OCI-LY7 (cell line): Measurements from ENCODE around the gene PLCB1. TPM values are rescaled to one million over a fixed set of nuclear protein-coding genes. Genes with fewer than 3 reads are reported as not detected.

Experiments used
- BruUV-seq: library from RNA; stranded (reverse); fragments of 400-500 nt; replicated peaks from 2 replicates; lab custom pipeline; 2021; lab: Mats Ljungman, UMichigan
- CTCF ChIA-PET: fragments of 300-600 bp; sonication (Branson Sonifier 250); formaldehyde crosslinking; loops from one replicate; lab custom pipeline; 2022; ENCODE audit warnings: antibody characterized with exemption; ENCODE audit not compliant: unreplicated experiment; lab: Charles Lee
- POLR2A ChIA-PET: fragments of 300-600 bp; sonication (Branson Sonifier 250); formaldehyde crosslinking; loops from one replicate; lab custom pipeline; 2022; ENCODE audit warnings: antibody characterized with exemption; lab: Charles Lee
- DNase-seq: peaks from one replicate; pipeline ENCODE4 v3.0.0-alpha.2; 2015; ENCODE audit warnings: low spot score
- H2AFZ ChIP-seq: fragments of 200-600 bp; sonication (generic), shearing (Covaris generic); 2 replicates; pipeline ENCODE4 v1.6.1; 2014; ENCODE audit warnings: mild to moderate bottlenecking, antibody characterized with exemption, low read length, moderate library complexity
- H3K27ac ChIP-seq: fragments of 200-600 bp; sonication (generic); 2 replicates; pipeline ENCODE4 v1.5.1; 2014; ENCODE audit warnings: mixed run types, low read depth, mild to moderate bottlenecking, moderate library complexity, low read length, inconsistent platforms; ENCODE audit not compliant: poor library complexity, severe bottlenecking
- H3K36me3 ChIP-seq: fragments of 200-600 bp; sonication (generic); 2 replicates; pipeline ENCODE4 v1.6.1; 2014; ENCODE audit warnings: mild to moderate bottlenecking, antibody characterized with exemption, low read length, moderate library complexity, mixed read lengths; ENCODE audit not compliant: insufficient read depth
- H3K4me1 ChIP-seq: fragments of 200-600 bp; sonication (generic); 2 replicates; pipeline ENCODE4 v1.5.1; 2014; ENCODE audit warnings: mild to moderate bottlenecking, low read length; ENCODE audit not compliant: insufficient read depth, poor library complexity, severe bottlenecking
- H3K4me2 ChIP-seq: fragments of 200-600 bp; sonication (generic); 2 replicates; pipeline ENCODE4 v1.6.1; 2014; ENCODE audit warnings: mild to moderate bottlenecking, low read length
- H3K4me3 ChIP-seq: fragments of 200-600 bp; sonication (generic); 2 replicates; pipeline ENCODE4 v1.5.1; 2014; ENCODE audit warnings: mild to moderate bottlenecking, low read depth, low read length; ENCODE audit not compliant: poor library complexity, severe bottlenecking
- H3K79me2 ChIP-seq: fragments of 200-600 bp; sonication (generic); 2 replicates; pipeline ENCODE4 v1.6.1; 2016; ENCODE audit warnings: low read depth, mild to moderate bottlenecking, low read length, moderate library complexity, mixed read lengths; ENCODE audit not compliant: insufficient read depth
- H3K9me2 ChIP-seq: fragments of 200-600 bp; sonication (generic); 2 replicates; pipeline ENCODE4 v1.6.1; 2016; ENCODE audit warnings: mild to moderate bottlenecking, low read length, mixed read lengths; ENCODE audit not compliant: insufficient read depth
- H3K9me3 ChIP-seq: fragments of 200-600 bp; sonication (generic); 2 replicates; pipeline ENCODE4 v1.6.1; 2014; ENCODE audit warnings: mild to moderate bottlenecking, mixed run types, low read length, mixed read lengths
- H4K20me1 ChIP-seq: fragments of 200-600 bp; sonication (generic); 2 replicates; pipeline ENCODE4 v1.6.1; 2014; ENCODE audit warnings: mild to moderate bottlenecking, antibody characterized with exemption, low read length, moderate library complexity, mixed read lengths; ENCODE audit not compliant: insufficient read depth
- EZH2phosphoT487 ChIP-seq: fragments of 200-600 bp; sonication (generic); IDR thresholded peaks from 2 replicates; pipeline ENCODE4 v1.6.1; 2018; ENCODE audit warnings: low read depth, borderline replicate concordance, mild to moderate bottlenecking, mixed run types, antibody characterized with exemption, low read length, moderate library complexity, mixed read lengths
- intact Hi-C: fragments of 100-400 bp; cut with micrococcal nuclease; formaldehyde crosslinking; loops from one replicate; pipeline ENCODE4 v1.10.0; 2022; ENCODE audit not compliant: unreplicated experiment
- total RNA-seq, 2 experiments: library from RNA; depleted of rRNA in 1 of 2; stranded (reverse); fragments of >200 nt in 1 of 2; shearing (Covaris generic) in 1 of 2; gene quantifications; 2 replicates each; pipeline ENCODE4 v1.2.3, GENCODE V29; 2014 to 2022
- TF ChIP-seq, protein P1 (sequence below): fragments of 200-600 bp; sonication (generic); conservative IDR thresholded peaks from 2 replicates; pipeline ENCODE4 v1.5.1; 2014; ENCODE audit warnings: mild to moderate bottlenecking, antibody characterized with exemption, low read length, moderate library complexity, mixed read lengths

PLCB1 gene
- total RNA-seq, 2 experiments from 2014 or later = 14.6 to 30.5 TPM

DNA sequence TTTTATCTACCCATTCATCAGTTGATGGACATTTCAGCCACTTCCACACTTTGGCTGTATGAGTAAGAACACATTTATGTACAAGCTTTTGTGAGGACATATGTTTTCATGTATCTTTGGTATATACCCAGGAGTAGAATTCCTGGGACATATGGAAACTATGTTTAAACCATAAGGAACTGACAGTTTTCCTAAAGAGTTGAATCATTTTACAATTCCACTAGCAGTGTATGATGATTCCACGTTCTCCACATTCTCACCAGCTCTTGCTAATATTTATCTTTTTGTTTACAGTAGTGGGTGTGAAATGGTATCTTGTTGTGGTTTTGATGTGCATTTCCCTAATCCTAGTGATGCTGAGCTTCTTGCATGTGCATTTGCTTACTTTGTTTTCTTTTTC is 338.1 kb downstream of the PLCB1 start:
- no peak overlapping the region for H3K4me2 ChIP-seq
- H4K20me1 ChIP-seq = no peaks in the 10 kb centered on the region
- no peak overlapping the region for H3K27ac ChIP-seq
- H3K9me2 ChIP-seq = no peaks in the 10 kb centered on the region
- H3K4me3 ChIP-seq = no peak overlapping the region
- H2AFZ ChIP-seq = no peak overlapping the region
- intact Hi-C loops = no loop called here
- no peaks in the 10 kb centered on the region for H3K79me2 ChIP-seq
- DNase-seq = no peak
- BruUV-seq = no TSS peak
- TF ChIP-seq, protein P1, sequence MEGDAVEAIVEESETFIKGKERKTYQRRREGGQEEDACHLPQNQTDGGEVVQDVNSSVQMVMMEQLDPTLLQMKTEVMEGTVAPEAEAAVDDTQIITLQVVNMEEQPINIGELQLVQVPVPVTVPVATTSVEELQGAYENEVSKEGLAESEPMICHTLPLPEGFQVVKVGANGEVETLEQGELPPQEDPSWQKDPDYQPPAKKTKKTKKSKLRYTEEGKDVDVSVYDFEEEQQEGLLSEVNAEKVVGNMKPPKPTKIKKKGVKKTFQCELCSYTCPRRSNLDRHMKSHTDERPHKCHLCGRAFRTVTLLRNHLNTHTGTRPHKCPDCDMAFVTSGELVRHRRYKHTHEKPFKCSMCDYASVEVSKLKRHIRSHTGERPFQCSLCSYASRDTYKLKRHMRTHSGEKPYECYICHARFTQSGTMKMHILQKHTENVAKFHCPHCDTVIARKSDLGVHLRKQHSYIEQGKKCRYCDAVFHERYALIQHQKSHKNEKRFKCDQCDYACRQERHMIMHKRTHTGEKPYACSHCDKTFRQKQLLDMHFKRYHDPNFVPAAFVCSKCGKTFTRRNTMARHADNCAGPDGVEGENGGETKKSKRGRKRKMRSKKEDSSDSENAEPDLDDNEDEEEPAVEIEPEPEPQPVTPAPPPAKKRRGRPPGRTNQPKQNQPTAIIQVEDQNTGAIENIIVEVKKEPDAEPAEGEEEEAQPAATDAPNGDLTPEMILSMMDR = no peak
- TF ChIP-seq EZH2phosphoT487 = no peak
- ChIA-PET CTCF (no interaction called here), POLR2A (interaction anchor here (0.6 to 1.3 kb wide), 3 partner anchors 152 to 693 kb away, joined by 3 read pairs; no protein-coding TSS in a partner anchor)
- peaks cover 4% of the 10 kb centered on the region; the same call in 1 of the 2 replicates for H3K36me3 ChIP-seq
- H3K4me1 ChIP-seq = no peaks in the 10 kb centered on the region
- H3K9me3 ChIP-seq = peaks cover 3% of the 10 kb centered on the region

DNA sequence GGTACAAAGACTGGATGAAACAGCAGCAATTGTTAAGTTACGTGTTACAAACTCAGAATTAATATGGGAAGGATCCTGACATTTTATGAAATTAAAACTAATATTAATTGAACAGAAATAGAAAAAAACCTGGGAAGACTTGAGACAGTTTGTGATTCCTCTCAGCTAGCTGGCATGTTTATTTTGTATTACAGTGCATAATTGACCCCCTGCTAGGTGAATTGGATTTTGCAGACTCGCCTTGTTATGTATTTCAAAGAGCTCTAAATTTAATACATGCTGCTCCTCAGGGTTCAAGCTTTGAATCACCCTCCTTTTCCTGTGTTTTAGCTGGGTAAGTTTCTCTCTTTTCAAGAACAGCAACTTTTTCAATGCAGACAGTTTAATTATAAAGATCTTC is 339.4 kb downstream of the PLCB1 start:
- BruUV-seq = no TSS peak
- H3K9me2 ChIP-seq = no peaks in the 10 kb centered on the region
- no peak overlapping the region for H3K4me3 ChIP-seq
- TF ChIP-seq EZH2phosphoT487 = no peak
- TF ChIP-seq, protein P1 = no peak
- H3K79me2 ChIP-seq = no peaks in the 10 kb centered on the region
- H2AFZ ChIP-seq = no peak overlapping the region
- H3K4me1 ChIP-seq = peaks cover 4% of the 10 kb centered on the region
- no peaks in the 10 kb centered on the region for H4K20me1 ChIP-seq
- POLR2A ChIA-PET = interaction anchor here (0.6 to 1.2 kb wide), 2 partner anchors 11 to 63 kb away, joined by 3 to 5 read pairs; no protein-coding TSS in a partner anchor
- H3K9me3 ChIP-seq = no peaks in the 10 kb centered on the region
- DNase-seq = no peak
- H3K36me3 ChIP-seq = no peaks in the 10 kb centered on the region
- CTCF ChIA-PET = no interaction called here
- H3K4me2 ChIP-seq = no peak overlapping the region
- intact Hi-C loops = no loop called here
- H3K27ac ChIP-seq = no peak overlapping the region

DNA sequence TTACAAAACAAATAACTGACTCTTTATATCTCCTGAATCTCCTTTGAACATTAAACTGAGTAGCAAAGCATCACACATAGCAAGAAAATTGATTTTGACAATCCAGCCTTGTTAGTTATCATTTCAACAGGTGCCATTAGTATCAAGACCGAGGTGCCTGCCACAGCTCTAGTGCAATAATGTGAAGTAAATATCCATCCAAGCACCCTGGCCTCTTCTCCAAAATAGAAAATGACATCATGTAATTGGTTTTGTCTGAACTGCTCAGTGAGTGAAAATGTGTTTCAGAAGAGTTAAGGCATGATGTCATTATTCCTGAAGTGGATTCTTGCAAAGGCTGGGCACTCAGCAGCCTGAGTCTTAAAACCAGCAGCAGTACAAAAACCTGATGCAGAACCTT is 341.4 kb downstream of the PLCB1 start:
- Histone ChIP-seq H3K79me2 (no peaks in the 10 kb centered on the region), H3K4me2 (no peak overlapping the region), H3K4me1 (peaks cover 4% of the 10 kb centered on the region), H4K20me1 (no peaks in the 10 kb centered on the region), H3K9me2 (no peaks in the 10 kb centered on the region), H3K27ac (no peak overlapping the region), H3K36me3 (no peaks in the 10 kb centered on the region), H2AFZ (no peak overlapping the region), H3K9me3 (no peaks in the 10 kb centered on the region), H3K4me3 (no peak overlapping the region)
- ChIA-PET POLR2A (no interaction called here), CTCF (no interaction called here)
- intact Hi-C loops = no loop called here
- no peak for DNase-seq
- no TSS peak for BruUV-seq
- TF ChIP-seq, protein P1 = no peak
- no peak for TF ChIP-seq EZH2phosphoT487
